ENCODE data around the gene SOST.

The SOST gene

DNA sequence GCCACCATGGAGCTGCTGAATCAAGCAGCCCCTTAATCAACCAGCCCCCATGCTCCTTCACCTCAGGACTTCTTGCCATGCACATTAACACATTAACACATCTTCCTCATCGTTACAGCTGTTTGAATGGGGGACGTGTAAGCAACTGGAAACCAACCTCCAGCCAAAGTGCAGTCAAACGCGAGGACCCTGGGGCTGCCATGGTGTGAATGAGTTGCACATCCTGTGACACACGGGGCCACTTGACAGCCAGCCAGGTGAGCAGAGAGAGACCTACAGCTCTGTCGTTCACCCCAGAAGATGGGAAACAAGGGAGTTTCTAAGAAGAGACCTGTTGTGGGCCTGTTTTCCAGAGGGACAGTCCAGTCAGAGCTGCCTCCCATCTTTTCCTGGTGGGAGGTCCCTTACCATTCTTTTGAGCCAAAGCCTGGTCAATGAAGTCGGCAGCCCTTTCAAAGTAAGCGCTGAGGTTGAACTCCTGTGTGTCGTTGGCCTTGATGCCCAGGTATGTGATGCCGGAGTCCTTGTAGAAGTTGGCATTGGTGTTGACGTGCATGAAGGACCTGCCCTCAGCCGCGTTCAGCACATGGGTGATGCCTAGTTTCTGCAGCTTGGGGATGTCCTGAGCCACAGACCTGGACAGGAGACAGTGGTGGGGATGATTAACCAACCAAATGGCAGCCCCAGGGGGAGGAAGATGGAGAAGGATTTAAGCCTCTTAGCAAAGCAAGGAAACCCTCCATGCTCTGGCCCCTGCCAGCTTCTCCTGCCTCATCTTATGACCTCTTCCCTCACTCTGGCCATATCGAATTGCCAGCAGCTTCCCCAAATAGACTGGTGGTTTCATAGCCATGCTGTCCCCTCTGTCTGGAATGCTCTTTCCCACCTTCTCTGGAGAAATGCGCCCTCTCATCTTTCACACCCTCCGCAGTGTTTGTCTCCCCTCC lies 16.0 kb upstream of the SOST start:
- DNase-seq (ENCODE audit: low spot score), result no peak
- no peak for FAIRE-seq

GRCh38 chr17:43772877-43773648 lies 14.5 kb upstream of the SOST start:
- DNase-seq (ENCODE audit: low spot score) (no peak), FAIRE-seq (no peak)

DNA sequence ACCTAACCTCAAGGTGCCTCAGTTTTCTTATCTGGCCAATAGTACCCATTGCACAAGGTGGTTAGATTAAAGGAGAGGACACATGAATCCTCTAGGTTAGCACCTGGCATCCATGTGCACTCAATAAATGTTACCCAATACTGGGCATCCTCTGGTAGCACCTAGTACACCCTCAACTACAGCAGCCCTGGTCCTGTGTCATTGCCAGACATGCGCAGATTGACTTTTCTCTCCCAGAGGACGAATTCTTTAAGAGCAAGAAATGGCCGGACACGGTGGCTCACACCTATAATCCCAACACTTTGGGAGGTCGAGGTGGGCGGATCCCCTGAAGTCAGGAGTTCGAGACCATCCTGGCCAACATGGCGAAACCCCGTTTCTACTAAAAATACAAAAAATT lies 12.9 kb upstream of the SOST start:
- DNase-seq (ENCODE audit: low spot score) (no peak), FAIRE-seq (no peak)

- DNase-seq (ENCODE audit: low spot score) (no peak), FAIRE-seq (no peak)
These were observed 12.4 kb upstream of the SOST start for GRCh38 chr17:43770957-43771356.

DNA sequence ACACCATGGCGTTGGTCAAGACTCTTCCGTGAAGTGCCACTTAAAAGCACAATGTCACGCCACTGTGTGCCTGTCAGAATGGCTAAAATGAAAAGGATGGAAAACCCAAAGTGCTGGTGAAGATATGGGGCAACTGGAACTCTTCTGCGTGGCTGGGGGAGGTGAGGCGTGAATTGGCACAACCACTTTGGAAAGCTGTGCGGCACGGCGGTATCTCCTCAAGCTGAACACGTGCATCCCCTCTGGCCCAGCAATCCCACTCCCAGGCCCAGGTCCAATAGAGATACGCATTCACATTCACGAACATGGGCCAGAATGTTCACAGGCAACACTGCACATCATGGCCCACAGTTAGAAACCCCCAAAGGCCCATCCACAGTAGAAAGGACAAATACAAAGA lies 11.3 kb upstream of the SOST start:
- DNase-seq (ENCODE audit: low spot score), result no peak
- no peak for FAIRE-seq

GRCh38 chr17:43769426-43769825 lies 10.8 kb upstream of the SOST start:
- DNase-seq (ENCODE audit: low spot score), result no peak
- no peak for FAIRE-seq

DNA sequence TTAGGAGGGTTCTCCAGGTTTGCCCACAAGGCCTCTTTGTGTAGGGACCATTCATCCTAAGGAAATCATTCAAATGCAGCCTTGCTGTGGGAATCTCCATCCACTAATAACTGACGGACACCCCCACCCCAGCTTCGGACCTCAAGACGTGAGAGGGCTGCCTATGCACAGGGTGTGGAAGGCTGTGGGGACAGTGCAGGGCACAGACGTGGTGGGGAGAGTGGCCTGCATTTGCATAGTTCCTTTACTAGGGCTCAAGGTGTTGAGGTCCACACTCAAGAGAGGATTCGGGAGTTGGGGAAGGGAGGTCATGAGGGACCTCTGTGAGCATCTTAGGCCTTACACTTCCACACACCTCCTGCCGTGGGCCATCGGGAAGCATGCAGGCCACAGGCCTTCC lies 10.4 kb upstream of the SOST start:
- no peak for DNase-seq (ENCODE audit: low spot score)
- FAIRE-seq, result no peak

- DNase-seq (ENCODE audit: low spot score) (no peak), FAIRE-seq (no peak)
These were observed 9.8 kb upstream of the SOST start for GRCh38 chr17:43768382-43768781.

DNA sequence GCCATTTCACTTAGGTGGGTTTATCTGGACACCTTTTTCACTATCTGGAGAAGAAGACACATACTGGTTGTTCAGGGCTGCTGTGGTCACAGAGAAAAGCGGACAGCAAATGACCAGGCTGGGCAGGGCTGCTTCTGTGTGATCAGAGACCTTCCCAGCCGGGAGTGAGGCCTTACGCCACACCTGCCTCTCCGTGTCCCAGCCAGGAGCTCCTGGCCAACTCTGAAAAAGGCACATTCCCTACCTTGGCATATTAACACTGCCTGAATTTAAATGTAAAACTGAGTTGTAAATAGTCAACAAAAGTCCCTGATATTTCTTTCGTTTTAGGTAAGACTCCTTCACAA lies 9.1 kb upstream of the SOST start:
- DNase-seq (ENCODE audit: low spot score) (no peak), FAIRE-seq (no peak)

GRCh38 chr17:43767053-43767712 lies 8.6 kb upstream of the SOST start:
- no peak for FAIRE-seq
- DNase-seq (ENCODE audit: low spot score), result no peak

GRCh38 chr17:43766413-43767052 lies 7.9 kb upstream of the SOST start:
- peak; percentile 55 for FAIRE-seq
- DNase-seq (ENCODE audit: low spot score), result peak; percentile 64

DNA sequence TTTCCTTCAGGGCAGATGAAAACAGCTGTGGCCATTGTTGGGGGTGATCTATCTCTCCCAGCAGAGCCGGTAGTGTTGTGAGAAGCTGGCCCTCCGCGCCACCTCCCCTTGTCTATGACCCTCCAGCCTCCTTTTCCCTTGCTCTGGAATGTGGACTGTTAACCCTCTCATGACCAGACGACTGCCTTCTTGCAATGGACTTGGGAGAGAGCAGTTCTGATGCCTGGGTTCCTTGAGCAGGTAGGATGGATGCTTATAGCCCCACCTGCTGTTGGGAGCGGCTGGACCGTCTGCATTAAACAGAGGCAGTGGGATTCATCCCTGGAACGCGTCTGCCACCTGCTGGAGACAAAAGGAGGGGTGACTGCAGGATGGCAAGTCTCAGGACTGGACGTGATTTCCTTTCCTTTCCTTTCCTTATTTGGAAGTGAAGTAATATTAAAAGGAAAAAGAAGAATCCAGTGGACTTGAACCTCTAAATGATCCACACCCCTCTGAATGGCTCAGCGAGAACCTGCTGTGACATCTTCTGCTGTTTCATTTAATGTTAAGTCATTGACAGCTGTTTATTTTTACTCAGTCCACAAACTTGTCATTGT lies 1.8 kb upstream of the SOST start:
- peak; percentile 63 for FAIRE-seq
- peak; percentile 91 for DNase-seq (ENCODE audit: low spot score)

GRCh38 chr17:43759836-43760235 lies 1.2 kb upstream of the SOST start:
- DNase-seq (ENCODE audit: low spot score) (no peak), FAIRE-seq (peak; percentile 59)

DNA sequence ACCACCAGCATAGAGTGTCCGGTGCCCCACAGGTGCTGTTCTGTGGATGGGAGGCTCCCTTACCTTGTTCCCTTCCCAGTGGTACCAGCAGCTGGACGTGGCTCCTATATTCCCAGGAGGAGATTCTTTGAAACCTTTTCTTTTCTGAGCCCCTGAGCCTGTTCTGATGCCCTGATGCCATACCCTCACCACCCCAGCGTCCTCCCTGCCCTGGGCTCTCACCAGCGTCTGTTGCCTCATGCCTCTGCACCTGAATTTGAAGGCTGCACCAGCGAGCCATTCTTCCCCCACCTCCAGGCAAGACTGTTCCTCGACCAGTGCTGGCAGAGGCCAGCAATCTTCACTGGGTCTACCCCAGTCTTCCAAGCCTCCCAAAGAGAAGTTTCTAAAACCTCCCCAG lies 505 bp downstream of the SOST start:
- no peak for DNase-seq (ENCODE audit: low spot score)
- no peak for FAIRE-seq

GRCh38 chr17:43757171-43757660 lies 1.4 kb downstream of the SOST start:
- FAIRE-seq (no peak), DNase-seq (ENCODE audit: low spot score) (no peak)

GRCh38 chr17:43756201-43756600 lies 2.4 kb downstream of the SOST start:
- DNase-seq (ENCODE audit: low spot score), result no peak
- FAIRE-seq, result no peak

DNA sequence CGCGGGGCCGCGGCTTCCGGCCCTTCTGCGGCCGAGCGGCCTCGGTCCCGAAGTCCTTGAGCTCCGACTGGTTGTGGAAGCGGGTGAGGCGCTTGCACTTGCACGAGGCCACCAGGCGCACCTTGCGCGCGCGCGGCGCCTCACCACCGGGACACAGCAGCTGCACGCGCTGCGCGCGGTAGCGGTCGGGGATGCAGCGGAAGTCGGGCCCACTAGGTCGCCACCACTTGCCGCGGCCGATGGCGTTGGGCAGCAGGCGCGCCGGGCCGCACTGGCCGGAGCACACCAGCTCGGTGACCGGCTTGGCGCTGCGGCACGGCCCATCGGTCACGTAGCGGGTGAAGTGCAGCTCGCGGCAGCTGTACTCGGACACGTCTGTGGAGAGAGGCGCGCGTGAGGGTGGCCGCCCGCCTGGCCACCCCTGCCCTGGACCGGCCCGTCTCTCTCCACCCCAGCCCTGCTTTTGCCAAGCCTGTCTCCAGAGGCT lies 3.2 kb downstream of the SOST start:
- no peak for FAIRE-seq

GRCh38 chr17:43754947-43755346 lies 3.6 kb downstream of the SOST start:
- FAIRE-seq, result no peak
- DNase-seq (ENCODE audit: low spot score), result no peak

More for the DNA sequence above, 3.2 kb downstream of the SOST start:
- no peak for DNase-seq (ENCODE audit: low spot score)

DNA sequence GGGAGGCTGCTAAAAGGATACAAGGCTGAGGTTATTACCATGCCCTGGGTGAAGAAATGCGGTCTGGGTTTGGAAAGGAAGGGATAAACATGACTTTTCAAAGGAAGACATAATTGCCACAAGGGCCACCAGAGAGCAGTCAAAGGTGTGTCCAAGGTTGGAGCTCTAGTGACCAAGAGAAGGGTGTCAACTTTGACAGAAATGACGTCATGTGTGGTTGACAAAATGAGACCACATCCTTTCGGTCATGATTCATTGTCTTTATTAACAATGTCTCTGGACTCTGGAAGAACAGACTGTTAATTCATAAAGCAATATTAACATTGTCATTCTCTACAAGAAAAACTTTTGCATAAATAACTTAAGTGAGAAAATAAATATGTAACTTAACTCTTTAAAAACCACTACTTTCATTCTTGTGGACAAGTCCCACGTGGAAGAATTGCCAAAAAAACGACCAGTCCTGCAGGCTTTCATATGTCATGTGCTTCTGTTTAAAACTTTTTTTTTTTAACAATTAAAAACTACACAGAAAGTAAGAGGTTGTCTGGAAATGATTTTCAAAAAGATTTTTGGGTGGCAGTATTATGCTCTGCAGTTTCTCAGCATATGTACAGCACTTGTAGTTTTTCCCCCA lies 5.0 kb downstream of the SOST start:
- FAIRE-seq (no peak), DNase-seq (ENCODE audit: low spot score) (peak; percentile 71)

- DNase-seq (ENCODE audit: low spot score), result no peak
- FAIRE-seq, result no peak
These were observed 8.4 kb downstream of the SOST start for GRCh38 chr17:43750153-43750552.

Measured in urothelium cell line (cell line).